ENCODE results near the gene PRKRIP1. TPM values are rescaled to one million over a fixed set of nuclear protein-coding genes. Genes with fewer than 3 reads are reported as not detected.

Gene PRKRIP1
- total RNA-seq, 1 donor = 14.5 TPM

GRCh38 chr7:102429141-102429899 lies 33.2 kb downstream of the PRKRIP1 start:
- Histone ChIP-seq H3K36me3 (ENCODE audit: insufficient read depth, low read length) (peaks cover 26% of the 10 kb centered on the region), H3K27ac (ENCODE audit: low read depth, low read length) (no peak overlapping the region), H4K20me1 (ENCODE audit: insufficient read depth, low read length) (peaks cover 8% of the 10 kb centered on the region), H3K4me2 (ENCODE audit: insufficient read depth, low read length) (no peak overlapping the region), H3K79me2 (ENCODE audit: insufficient read depth, low read length) (peaks cover 8% of the 10 kb centered on the region), H2AFZ (ENCODE audit: low read length) (no peak overlapping the region), H3K4me1 (ENCODE audit: insufficient read depth, low read length) (peaks cover under 1% of the 10 kb centered on the region), H3K27me3 (ENCODE audit: insufficient read depth, low read length) (no peaks in the 10 kb centered on the region), H3K9me3 (ENCODE audit: low read depth, low read length) (no peaks in the 10 kb centered on the region), H3K4me3 (ENCODE audit: insufficient read depth, low read length) (no peak overlapping the region)
- no peak for TF ChIP-seq CTCF (IDR thresholded peaks at IDR 0.05; ENCODE audit: extremely low read depth, low read depth, low read length)
- no peak for DNase-seq (ENCODE audit: insufficient read length, low spot score, missing footprints)

- no peak for TF ChIP-seq CTCF (IDR thresholded peaks at IDR 0.05; ENCODE audit: extremely low read depth, low read depth, low read length)
- Histone ChIP-seq H3K9me3 (ENCODE audit: low read depth, low read length) (no peaks in the 10 kb centered on the region), H3K36me3 (ENCODE audit: insufficient read depth, low read length) (peaks cover 12% of the 10 kb centered on the region), H3K4me3 (ENCODE audit: insufficient read depth, low read length) (no peak overlapping the region), H3K27ac (ENCODE audit: low read depth, low read length) (no peak overlapping the region), H3K27me3 (ENCODE audit: insufficient read depth, low read length) (no peaks in the 10 kb centered on the region), H3K79me2 (ENCODE audit: insufficient read depth, low read length) (peaks cover 28% of the 10 kb centered on the region), H2AFZ (ENCODE audit: low read length) (no peak overlapping the region), H3K4me1 (ENCODE audit: insufficient read depth, low read length) (peaks cover 3% of the 10 kb centered on the region), H3K4me2 (ENCODE audit: insufficient read depth, low read length) (no peak overlapping the region), H4K20me1 (ENCODE audit: insufficient read depth, low read length) (peaks cover 2% of the 10 kb centered on the region)
- DNase-seq (ENCODE audit: insufficient read length, low spot score, missing footprints) = no peak
These were observed 35.6 kb downstream of the PRKRIP1 start for GRCh38 chr7:102431617-102432298.

- no peak for TF ChIP-seq CTCF (IDR thresholded peaks at IDR 0.05; ENCODE audit: extremely low read depth, low read depth, low read length)
- Histone ChIP-seq H3K9me3 (ENCODE audit: low read depth, low read length) (no peaks in the 10 kb centered on the region), H3K79me2 (ENCODE audit: insufficient read depth, low read length) (peaks cover 28% of the 10 kb centered on the region), H3K36me3 (ENCODE audit: insufficient read depth, low read length) (peaks cover 7% of the 10 kb centered on the region), H3K4me3 (ENCODE audit: insufficient read depth, low read length) (peak overlapping the region; percentile 87), H4K20me1 (ENCODE audit: insufficient read depth, low read length) (peaks cover 2% of the 10 kb centered on the region), H3K4me1 (ENCODE audit: insufficient read depth, low read length) (peaks cover 3% of the 10 kb centered on the region), H3K4me2 (ENCODE audit: insufficient read depth, low read length) (peak overlapping the region; percentile 87), H2AFZ (ENCODE audit: low read length) (peak overlapping the region; percentile 51), H3K27me3 (ENCODE audit: insufficient read depth, low read length) (no peaks in the 10 kb centered on the region), H3K27ac (ENCODE audit: low read depth, low read length) (peak overlapping the region; percentile 37)
- DNase-seq (ENCODE audit: insufficient read length, low spot score, missing footprints) = no peak
These were observed 36.5 kb downstream of the PRKRIP1 start for GRCh38 chr7:102432442-102433218.

Measured in osteoblast (primary cell).